ENCODE measurements around the gene CASP7.
"Not testable (repeated sequence)": the region's sequence is repeated elsewhere in the genome, so short reads cannot be mapped to it uniquely, and the experiment has no call there.

Gene CASP7

DNA sequence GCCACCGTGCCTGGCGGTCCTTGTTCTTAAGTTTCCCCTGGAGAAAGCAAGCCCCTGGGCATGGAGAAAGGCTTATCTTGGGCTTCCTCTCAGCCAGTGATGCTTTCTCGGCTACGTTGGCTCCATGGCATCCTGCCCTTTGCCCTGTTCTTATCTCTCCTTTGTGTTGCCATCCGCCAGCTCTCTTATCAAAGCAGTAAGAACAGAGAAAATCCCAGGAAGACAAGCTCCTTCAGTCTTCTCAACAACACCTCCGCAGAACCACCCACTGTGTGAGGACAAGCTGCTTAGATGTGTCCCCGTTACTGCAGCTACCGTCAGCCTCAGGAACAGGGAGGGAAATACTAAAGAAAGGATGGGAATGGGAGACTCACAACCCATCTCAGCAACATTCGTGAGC lies 75.1 kb downstream of the CASP7 start:
- DNase-seq: no peak

DNA sequence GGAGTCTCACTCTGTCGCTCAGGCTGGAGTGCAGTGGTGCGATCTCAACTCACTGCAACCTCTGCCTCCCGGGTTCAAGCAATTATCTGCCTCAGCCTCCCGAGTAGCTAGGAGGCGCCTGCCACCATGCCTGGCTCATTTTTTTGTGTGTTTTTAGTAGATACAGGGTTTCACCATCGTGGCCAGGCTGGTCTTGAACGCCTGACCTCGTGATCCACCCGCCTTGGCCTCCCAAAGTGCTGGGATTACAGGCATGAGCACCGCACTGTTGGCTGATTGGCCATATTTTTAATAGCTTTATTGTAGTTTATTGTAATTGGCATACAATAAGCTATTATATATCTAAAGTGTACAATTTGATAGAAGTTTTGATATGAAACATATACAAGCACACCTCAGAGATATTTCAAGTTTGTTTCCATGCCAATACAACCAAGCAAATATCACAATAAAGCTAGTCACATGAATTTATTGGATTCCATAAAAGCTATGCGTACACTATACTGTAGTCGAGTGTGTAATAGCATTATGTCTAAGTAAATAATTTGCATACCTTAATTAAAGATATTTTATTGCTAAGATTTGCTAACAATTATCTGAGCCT lies 77.3 kb downstream of the CASP7 start:
- no peak for DNase-seq

DNA sequence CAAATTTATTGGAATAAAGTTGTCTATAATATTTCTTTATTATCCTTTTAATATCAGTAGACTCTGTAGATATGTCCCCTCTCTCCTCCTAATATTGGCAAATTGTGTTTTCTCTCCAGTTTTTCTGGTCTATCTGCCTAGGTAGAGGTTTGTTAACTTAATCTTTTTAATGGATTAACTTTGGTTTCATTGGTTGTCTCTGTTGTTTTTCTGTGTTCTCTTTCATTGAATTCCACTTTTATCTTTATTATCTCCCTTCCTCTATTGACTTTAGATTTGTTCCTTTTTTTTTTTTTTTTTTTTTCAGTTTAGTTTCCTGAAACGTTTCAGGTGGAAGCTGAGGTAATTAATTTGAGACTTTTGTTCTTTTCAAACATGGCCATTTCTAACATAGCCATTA lies 82.4 kb downstream of the CASP7 start:
- no peak for DNase-seq

DNA sequence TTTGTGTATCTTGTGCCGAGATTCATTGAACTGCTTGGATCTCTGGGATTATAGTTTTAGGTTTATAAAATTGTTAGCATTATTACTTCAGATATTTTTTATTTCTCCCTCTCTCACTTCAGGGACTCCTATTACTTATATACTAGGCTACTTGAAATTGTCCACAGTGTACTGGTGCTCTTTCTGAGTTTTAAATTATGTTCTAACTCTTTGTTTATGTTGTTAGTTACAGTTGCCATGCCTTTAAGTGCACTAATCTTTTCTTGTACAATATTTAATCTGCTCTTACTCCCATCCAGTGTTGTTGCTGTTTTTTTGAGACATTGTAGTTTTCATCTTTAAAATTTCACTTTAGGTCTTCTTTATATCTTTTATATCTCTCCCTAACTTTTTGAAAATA lies 84.9 kb downstream of the CASP7 start:
- DNase-seq: no peak

DNA sequence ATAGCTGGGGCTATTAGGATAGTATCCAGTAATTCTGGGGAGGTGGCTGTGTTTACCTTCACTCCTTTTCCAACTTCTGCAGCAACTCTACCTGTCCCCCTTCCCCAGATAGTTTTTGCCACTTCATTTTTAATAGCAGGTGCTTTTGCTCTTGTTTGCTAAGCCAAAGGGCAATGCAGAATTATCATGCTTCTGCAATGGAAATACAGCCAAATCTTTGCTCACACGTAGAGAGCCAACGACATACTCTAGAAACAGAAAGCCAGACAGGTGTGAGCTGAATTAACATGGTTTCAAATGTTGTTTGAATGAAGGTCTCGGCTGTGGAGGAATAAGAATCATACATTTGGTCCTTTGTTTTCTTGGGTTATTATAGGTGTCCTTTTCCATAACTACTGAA lies 86.2 kb downstream of the CASP7 start:
- DNase-seq: no peak

DNA sequence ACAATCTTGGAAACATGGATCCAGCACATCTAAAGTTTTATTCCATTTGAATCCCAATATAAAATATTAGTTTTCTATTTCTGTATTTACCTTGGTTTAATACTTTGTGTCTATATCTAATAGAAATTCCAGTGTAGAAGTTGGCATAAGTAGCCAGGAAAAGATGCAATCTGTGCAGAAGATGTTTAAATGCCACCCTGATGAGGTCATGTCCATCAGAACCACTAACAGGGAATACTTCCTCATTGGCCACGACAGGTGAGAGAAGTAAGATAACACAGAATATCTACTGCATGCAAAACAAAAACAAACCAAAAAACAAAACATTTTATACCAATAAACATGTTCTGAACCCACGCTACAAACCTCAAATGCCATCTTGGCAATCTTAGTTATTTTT lies 87.5 kb downstream of the CASP7 start:
- DNase-seq: no peak

DNA sequence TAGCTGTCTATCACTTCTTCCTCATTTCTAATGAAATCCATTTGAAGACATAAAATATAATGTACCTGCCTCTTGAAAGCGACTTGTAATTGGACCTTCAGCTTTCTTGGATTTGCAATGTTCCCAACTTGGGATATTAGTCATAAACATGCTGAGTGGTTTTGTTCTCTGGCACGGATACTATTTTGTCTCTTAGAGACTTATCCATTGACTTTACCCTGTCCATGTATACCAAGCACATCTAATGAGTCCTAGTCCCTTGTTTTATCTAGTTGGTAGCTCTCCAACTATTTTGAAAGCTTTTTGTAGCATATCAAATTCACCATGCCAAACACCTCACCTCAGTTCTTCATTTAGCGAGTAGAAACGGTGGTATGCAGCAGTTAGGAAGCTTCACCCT lies 90.6 kb downstream of the CASP7 start:
- DNase-seq: no peak

DNA sequence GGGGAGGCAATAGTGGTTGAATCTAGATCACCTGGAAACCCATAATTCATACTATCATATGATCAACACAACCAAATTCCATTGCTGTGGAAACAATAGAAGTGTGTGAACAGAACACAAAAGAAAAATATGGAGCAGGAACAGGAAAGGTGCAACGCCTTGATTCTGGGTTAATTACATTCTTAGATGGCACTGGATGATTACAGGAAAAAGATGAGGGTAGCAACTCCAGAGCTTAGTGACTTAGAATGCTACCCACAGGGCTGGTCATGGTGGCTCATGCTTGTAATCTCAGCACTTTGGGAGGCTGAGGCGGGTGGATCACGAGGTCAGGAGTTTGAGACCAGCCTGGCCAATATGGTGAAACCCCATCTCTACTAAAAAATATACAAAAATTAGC lies 91.4 kb downstream of the CASP7 start:
- DNase-seq: not testable (repeated sequence)

DNA sequence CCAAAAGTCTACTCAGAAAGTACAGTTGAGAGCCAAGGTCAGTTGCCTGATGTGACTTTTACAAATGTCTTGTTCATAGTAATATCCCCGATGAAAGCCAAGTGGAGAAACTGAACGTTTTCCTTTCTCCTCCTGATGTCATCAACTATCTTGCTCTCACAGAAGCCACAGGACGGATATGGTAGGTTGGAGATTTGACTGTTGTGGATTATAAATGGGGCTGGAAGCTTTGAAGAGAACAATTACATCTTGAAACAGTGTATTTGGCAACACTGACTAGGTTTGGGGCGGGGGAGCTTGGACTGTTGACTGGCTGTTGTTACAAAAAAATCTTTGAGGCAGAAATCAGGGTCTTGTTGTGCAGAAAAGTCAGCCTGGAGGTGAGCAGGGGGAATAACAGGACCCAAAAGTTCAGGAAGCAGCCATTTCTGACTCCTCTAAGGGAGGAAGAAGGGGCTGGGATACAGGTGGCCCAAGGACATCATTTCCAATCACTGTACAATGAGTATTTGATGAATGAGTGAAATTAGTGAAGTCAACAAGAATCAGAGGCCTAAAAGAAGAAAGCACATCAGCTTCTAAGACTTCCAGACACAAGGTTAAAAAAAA lies 96.1 kb downstream of the CASP7 start:
- DNase-seq: no peak

DNA sequence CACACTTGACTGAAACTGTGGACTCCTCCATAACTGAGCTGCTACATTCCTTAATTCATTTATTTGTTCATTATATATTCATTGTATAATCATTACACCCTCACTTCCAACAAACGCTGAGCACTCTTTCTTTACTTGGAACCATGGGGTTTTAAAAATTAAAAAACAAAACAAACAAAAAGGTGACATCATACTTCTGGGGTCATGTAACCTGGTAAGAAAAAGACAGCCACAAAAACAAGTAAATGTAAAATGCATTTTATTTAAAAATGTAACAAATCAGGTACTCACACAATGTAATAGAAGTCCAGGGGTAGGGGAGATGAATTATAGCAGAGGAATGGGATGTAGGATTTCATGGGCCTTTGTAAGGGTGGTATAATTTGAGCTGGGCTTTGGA lies 96.8 kb downstream of the CASP7 start:
- DNase-seq: no peak
